ENCODE results near the gene USO1.

Gene USO1

GRCh38 chr4:75696071-75696470 lies 28.3 kb upstream of the USO1 start:
- Histone ChIP-seq H3K4me1 (peaks cover 21% of the 10 kb centered on the region), H3K4me2 (no peak overlapping the region), H3K27me3 (no peaks in the 10 kb centered on the region), H3K4me3 (no peak overlapping the region), H3K36me3 (peaks cover 42% of the 10 kb centered on the region), H4K20me1 (no peaks in the 10 kb centered on the region), H3K9me3 (peaks cover 12% of the 10 kb centered on the region), H3K27ac (no peak overlapping the region), H3K9ac (no peak overlapping the region)
- no peak for TF ChIP-seq Cebpa-rat (IDR thresholded peaks at IDR 0.05)

DNA sequence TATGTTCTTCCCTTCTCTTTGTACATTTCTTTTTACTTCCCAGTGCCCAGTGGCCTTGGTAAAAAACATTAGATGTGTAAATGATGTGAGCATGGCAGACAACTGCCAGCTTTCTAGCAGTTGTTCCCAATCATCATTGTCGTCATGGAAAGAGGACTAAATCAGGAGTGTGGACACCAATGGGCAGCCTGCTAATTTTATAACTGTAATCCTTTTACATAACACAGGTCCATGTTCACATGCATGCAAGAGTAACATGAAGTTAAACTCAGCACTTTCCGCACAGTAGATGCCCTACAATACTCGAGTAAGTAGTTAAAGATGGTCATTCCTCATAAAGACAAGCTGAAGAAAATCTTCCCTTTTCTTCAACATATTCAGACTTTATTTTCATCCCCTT lies 27.8 kb upstream of the USO1 start:
- H3K9me3 ChIP-seq: peaks cover 12% of the 10 kb centered on the region
- H3K36me3 ChIP-seq: peaks cover 37% of the 10 kb centered on the region
- peaks cover 21% of the 10 kb centered on the region for H3K4me1 ChIP-seq
- no peak for TF ChIP-seq Cebpa-rat (IDR thresholded peaks at IDR 0.05)
- no peaks in the 10 kb centered on the region for H4K20me1 ChIP-seq
- no peak overlapping the region for H3K9ac ChIP-seq
- H3K27ac ChIP-seq: no peak overlapping the region
- no peaks in the 10 kb centered on the region for H3K27me3 ChIP-seq
- no peak overlapping the region for H3K4me2 ChIP-seq
- H3K4me3 ChIP-seq: no peak overlapping the region

- H3K9me3 ChIP-seq: peaks cover 12% of the 10 kb centered on the region
- H4K20me1 ChIP-seq: no peaks in the 10 kb centered on the region
- peaks cover 24% of the 10 kb centered on the region for H3K36me3 ChIP-seq
- peak overlapping the region; percentile 79 for H3K4me2 ChIP-seq
- H3K9ac ChIP-seq: no peak overlapping the region
- H3K27ac ChIP-seq: peak overlapping the region; percentile 70
- no peaks in the 10 kb centered on the region for H3K27me3 ChIP-seq
- no peak overlapping the region for H3K4me3 ChIP-seq
- TF ChIP-seq Cebpa-rat (IDR thresholded peaks at IDR 0.05): no peak
- peaks cover 21% of the 10 kb centered on the region for H3K4me1 ChIP-seq
Measured at GRCh38 chr4:75698162-75698962, 26.0 kb upstream of the USO1 start.

GRCh38 chr4:75698963-75699228 lies 25.5 kb upstream of the USO1 start:
- Histone ChIP-seq H3K4me2 (peak overlapping the region; percentile 79), H4K20me1 (no peaks in the 10 kb centered on the region), H3K9ac (no peak overlapping the region), H3K4me3 (no peak overlapping the region), H3K36me3 (peaks cover 18% of the 10 kb centered on the region), H3K27me3 (no peaks in the 10 kb centered on the region), H3K4me1 (peaks cover 21% of the 10 kb centered on the region), H3K9me3 (peaks cover 12% of the 10 kb centered on the region), H3K27ac (peak overlapping the region; percentile 70)
- TF ChIP-seq Cebpa-rat (IDR thresholded peaks at IDR 0.05): no peak

- Histone ChIP-seq H3K9ac (no peak overlapping the region), H3K4me2 (peak overlapping the region; percentile 79), H3K27ac (peak overlapping the region; percentile 70)
Measured at GRCh38 chr4:75699299-75699698, 25.1 kb upstream of the USO1 start.

GRCh38 chr4:75702919-75703411 lies 21.4 kb upstream of the USO1 start:
- no peaks in the 10 kb centered on the region for H4K20me1 ChIP-seq
- no peak for TF ChIP-seq Cebpa-rat (IDR thresholded peaks at IDR 0.05)
- H3K9me3 ChIP-seq: no peaks in the 10 kb centered on the region
- no peaks in the 10 kb centered on the region for H3K27me3 ChIP-seq
- H3K27ac ChIP-seq: no peak overlapping the region
- peaks cover 17% of the 10 kb centered on the region for H3K4me1 ChIP-seq
- no peak overlapping the region for H3K9ac ChIP-seq
- H3K4me2 ChIP-seq: no peak overlapping the region
- no peak overlapping the region for H3K4me3 ChIP-seq
- peaks cover 23% of the 10 kb centered on the region for H3K36me3 ChIP-seq

More at GRCh38 chr4:75699299-75699698, 25.1 kb upstream of the USO1 start:
- Histone ChIP-seq H3K27me3 (no peaks in the 10 kb centered on the region), H3K4me1 (peaks cover 21% of the 10 kb centered on the region), H3K4me3 (no peak overlapping the region), H3K9me3 (peaks cover 9% of the 10 kb centered on the region), H4K20me1 (no peaks in the 10 kb centered on the region), H3K36me3 (peaks cover 14% of the 10 kb centered on the region)
- no peak for TF ChIP-seq Cebpa-rat (IDR thresholded peaks at IDR 0.05)

DNA sequence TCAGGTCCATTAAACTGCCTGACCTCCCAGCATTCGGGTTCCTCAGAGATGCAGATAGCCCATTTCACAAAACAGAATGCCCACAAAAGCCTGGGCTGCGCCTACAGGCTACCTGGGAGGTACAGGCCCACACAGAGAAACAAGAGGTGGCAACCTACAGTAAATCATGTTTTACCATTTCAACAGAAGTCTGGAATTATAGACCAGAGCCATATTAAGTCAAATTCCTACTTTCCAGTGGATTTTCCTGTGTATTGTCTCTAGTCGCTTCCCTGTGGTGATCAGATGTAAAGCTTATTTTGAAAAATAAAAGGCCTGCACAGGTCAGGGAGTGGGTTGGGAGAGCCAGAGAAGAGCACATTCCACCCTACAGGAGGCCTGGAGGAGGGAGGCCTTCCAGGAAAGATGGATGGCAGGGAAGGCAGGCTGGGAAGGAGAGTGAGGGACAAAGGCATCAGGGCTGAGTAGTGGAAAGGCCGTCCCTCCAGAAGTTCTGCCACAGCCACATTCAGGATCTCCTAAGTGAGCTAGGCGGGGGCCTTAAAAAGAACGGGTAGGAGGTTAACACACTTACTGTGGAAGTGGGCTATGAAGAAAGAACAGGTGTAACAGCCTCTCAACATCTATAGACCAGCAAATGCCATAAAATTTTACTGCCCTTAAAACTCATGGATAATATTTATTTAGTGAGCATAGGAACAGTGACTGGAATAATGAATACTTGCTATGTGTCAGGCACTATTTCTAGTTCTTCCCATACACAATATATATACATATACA lies 19.0 kb upstream of the USO1 start:
- no peak overlapping the region for H3K27ac ChIP-seq
- H3K4me1 ChIP-seq: peaks cover 25% of the 10 kb centered on the region
- no peak overlapping the region for H3K9ac ChIP-seq
- no peak overlapping the region for H3K4me2 ChIP-seq
- no peaks in the 10 kb centered on the region for H3K27me3 ChIP-seq
- no peak for TF ChIP-seq Cebpa-rat (IDR thresholded peaks at IDR 0.05)
- no peak overlapping the region for H3K4me3 ChIP-seq
- H4K20me1 ChIP-seq: no peaks in the 10 kb centered on the region
- H3K36me3 ChIP-seq: peaks cover 23% of the 10 kb centered on the region
- H3K9me3 ChIP-seq: no peaks in the 10 kb centered on the region

- Histone ChIP-seq H3K9ac (no peak overlapping the region), H4K20me1 (no peaks in the 10 kb centered on the region), H3K27ac (peak overlapping the region; percentile 64), H3K27me3 (no peaks in the 10 kb centered on the region), H3K4me1 (peaks cover 29% of the 10 kb centered on the region), H3K36me3 (peaks cover 23% of the 10 kb centered on the region), H3K9me3 (no peaks in the 10 kb centered on the region), H3K4me2 (peak overlapping the region; percentile 74; the same call in 1 of the 2 replicates), H3K4me3 (no peak overlapping the region)
- TF ChIP-seq Cebpa-rat (IDR thresholded peaks at IDR 0.05): no peak
Measured at GRCh38 chr4:75708218-75708691, 16.1 kb upstream of the USO1 start.

- Histone ChIP-seq H3K36me3 (peaks cover 18% of the 10 kb centered on the region), H3K9me3 (no peaks in the 10 kb centered on the region), H3K27ac (peak overlapping the region; percentile 64; the same call in 1 of the 2 replicates), H3K4me1 (peaks cover 37% of the 10 kb centered on the region), H4K20me1 (no peaks in the 10 kb centered on the region), H3K4me2 (peak overlapping the region; percentile 74), H3K9ac (peak overlapping the region; percentile 46; the same call in 1 of the 2 replicates), H3K4me3 (no peak overlapping the region), H3K27me3 (no peaks in the 10 kb centered on the region)
- TF ChIP-seq Cebpa-rat (IDR thresholded peaks at IDR 0.05): no peak
Measured at GRCh38 chr4:75710246-75710645, 14.1 kb upstream of the USO1 start.

- H3K4me3 ChIP-seq: no peak overlapping the region
- no peaks in the 10 kb centered on the region for H4K20me1 ChIP-seq
- H3K9me3 ChIP-seq: no peaks in the 10 kb centered on the region
- no peak overlapping the region for H3K4me2 ChIP-seq
- H3K9ac ChIP-seq: no peak overlapping the region
- TF ChIP-seq Cebpa-rat (IDR thresholded peaks at IDR 0.05): no peak
- no peaks in the 10 kb centered on the region for H3K27me3 ChIP-seq
- H3K27ac ChIP-seq: no peak overlapping the region
- H3K36me3 ChIP-seq: peaks cover 20% of the 10 kb centered on the region
- H3K4me1 ChIP-seq: peaks cover 37% of the 10 kb centered on the region
Measured at GRCh38 chr4:75714011-75714410, 10.4 kb upstream of the USO1 start.
